GM06990 (cell line): Measurements from ENCODE around the gene CALB2.

ENCODE experiments used
- DNase-seq: peaks from one replicate; pipeline ENCODE4 v3.0.0-alpha.2; 2011; ENCODE audit not compliant: insufficient read length; ENCODE audit errors: extremely low read depth
- H3K27me3 ChIP-seq: replicated peaks from 2 replicates; pipeline ENCODE4 v1.6.0; 2011; ENCODE audit warnings: low read length; ENCODE audit not compliant: control insufficient read depth, insufficient read depth
- H3K36me3 ChIP-seq: 2 replicates; pipeline ENCODE4 v1.5.1; 2011; ENCODE audit warnings: low read length; ENCODE audit not compliant: control insufficient read depth, insufficient read depth
- H3K4me3 ChIP-seq: replicated peaks from 2 replicates; pipeline ENCODE4 v1.5.1; 2011; ENCODE audit warnings: low read depth, mild to moderate bottlenecking, control low read depth, low read length
- TF ChIP-seq, protein P1 (sequence below): IDR thresholded peaks from 2 replicates; pipeline ENCODE4 v1.5.1; 2011; ENCODE audit warnings: low read length, control low read depth, mild to moderate bottlenecking, inconsistent platforms; ENCODE audit not compliant: insufficient read depth, poor library complexity, severe bottlenecking

CALB2 gene

DNA sequence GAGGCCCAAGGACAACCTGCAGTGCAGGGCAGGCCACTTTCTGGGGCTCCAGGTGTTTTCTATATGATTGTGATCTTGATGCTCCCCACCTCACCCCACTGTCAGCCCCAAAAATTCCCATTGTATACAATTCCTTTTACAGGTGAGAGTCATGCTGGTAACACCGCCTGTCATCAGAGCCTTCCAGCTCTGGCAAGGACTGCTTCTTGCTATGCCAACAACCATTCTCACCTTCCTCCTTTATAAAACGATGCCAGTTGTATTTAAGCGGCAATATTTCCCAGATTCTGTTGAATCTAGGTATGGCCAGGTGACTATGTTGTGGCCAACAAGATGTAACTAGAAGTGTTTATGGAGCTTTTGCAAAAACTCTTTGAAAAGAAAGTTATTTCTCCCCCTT, 30.4 kb upstream of the CALB2 start:
- TF ChIP-seq, protein P1, sequence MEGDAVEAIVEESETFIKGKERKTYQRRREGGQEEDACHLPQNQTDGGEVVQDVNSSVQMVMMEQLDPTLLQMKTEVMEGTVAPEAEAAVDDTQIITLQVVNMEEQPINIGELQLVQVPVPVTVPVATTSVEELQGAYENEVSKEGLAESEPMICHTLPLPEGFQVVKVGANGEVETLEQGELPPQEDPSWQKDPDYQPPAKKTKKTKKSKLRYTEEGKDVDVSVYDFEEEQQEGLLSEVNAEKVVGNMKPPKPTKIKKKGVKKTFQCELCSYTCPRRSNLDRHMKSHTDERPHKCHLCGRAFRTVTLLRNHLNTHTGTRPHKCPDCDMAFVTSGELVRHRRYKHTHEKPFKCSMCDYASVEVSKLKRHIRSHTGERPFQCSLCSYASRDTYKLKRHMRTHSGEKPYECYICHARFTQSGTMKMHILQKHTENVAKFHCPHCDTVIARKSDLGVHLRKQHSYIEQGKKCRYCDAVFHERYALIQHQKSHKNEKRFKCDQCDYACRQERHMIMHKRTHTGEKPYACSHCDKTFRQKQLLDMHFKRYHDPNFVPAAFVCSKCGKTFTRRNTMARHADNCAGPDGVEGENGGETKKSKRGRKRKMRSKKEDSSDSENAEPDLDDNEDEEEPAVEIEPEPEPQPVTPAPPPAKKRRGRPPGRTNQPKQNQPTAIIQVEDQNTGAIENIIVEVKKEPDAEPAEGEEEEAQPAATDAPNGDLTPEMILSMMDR = no peak
- Histone ChIP-seq H3K27me3 (no peaks in the 10 kb centered on the region), H3K36me3 (no peaks in the 10 kb centered on the region), H3K4me3 (no peak overlapping the region)
- no peak for DNase-seq

DNA sequence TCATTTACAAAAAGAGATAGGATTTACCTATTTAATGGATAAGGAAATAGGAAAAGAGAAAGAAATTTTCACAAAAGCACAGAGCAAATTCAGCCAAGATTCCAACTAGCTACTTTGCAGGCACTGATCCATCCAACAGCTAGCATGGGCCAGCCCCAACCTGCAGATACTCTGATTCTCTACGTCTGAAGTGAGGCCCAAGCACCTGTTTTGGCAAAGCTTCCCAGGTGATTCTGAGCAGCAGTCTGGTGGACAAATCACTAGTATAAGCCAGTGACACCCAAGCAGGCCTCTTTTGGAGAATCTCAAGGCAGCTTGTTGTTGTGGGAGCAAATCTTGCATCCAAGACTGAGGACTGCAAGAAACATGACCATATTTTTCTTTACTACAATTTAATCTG, 20.9 kb upstream of the CALB2 start:
- DNase-seq = no peak
- Histone ChIP-seq H3K27me3 (no peaks in the 10 kb centered on the region; the same call in 1 of the 2 replicates), H3K36me3 (no peaks in the 10 kb centered on the region), H3K4me3 (no peak overlapping the region)
- TF ChIP-seq, protein P1 = no peak

DNA sequence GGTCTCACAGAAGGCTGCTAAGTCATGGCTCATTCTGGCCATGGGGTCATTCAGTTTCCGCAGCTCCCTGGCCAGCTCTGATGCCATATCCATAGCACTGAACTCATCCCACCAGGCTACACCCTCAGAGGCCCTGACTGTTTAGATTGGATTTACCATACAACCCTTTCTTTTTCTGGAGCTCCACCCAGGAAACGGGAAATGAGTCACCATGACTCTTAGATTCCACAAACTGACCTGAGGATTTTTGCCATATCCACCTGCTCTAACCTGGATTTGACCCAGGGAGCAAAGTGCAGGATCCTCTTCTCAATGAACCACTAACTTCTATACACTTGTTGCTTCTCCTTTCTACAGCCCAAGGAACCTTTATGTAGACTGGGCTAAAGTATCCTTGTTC, 20.3 kb upstream of the CALB2 start:
- TF ChIP-seq, protein P1 = no peak
- no peak overlapping the region for H3K4me3 ChIP-seq
- DNase-seq = no peak
- H3K36me3 ChIP-seq = no peaks in the 10 kb centered on the region
- no peaks in the 10 kb centered on the region; the same call in 1 of the 2 replicates for H3K27me3 ChIP-seq

DNA sequence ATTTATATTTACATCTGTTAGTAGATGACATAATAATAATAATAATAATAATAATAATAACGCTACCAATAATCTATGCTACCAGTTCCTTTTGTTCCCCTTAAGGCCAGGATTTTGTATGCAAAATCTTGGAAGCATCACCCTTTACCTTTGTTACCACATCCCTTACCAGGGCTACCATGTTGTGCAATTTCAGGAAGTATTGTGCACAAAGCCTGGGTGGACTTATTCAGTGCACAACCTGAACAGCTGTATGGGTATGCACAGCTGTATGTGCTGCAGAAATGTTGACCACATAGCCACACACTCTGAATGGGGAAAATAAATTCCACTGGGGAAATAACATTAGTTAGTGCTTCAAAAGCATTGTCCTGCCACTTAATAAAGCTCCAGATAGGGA, 19.9 kb upstream of the CALB2 start:
- H3K27me3 ChIP-seq = no peaks in the 10 kb centered on the region; the same call in 1 of the 2 replicates
- TF ChIP-seq, protein P1 = no peak
- no peak overlapping the region for H3K4me3 ChIP-seq
- DNase-seq = no peak
- no peaks in the 10 kb centered on the region for H3K36me3 ChIP-seq

DNA sequence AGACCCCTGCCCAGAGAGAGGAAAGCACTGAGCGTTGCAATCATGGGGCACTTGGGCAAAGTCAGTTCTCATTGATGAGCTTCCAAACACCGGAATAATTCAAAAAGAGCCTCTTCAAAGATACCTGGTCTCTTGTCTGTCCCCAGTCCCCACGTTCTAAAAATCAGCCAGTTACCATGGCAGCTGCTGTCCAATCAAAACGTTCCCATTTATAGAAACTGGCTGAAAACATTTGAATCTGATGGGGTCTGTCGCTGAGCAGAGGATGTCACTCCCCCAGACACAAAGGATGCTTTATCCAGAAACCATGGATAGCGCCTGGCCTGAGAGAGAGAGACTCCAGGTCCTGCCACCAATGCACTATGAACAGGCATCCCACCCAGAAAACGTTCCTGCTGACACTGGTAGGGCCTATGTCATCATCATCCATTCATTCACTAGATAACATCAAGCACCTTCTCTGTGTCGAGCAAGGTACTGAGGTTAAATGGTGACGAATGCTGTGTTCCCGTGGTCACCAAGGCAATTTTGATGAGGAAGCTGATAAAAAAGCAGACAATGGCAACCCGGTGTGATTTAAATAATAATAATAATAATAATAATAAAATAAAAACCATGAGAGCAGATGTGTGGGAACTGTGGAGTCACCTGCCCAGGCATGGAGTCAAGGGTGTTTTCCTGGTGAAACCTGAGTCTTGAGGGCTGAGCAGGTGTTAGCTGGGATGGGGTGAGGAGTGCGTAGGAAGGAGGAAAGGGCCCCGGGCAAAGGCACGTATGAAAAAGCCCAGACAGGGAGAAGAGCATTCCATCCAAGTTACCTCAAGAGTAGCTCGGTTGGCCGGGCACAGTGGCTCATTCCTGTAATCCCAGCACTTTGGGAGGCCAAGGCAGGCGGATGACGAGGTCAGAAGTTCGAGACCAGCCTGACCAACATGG, 19.0 kb upstream of the CALB2 start:
- no peaks in the 10 kb centered on the region; the same call in 1 of the 2 replicates for H3K27me3 ChIP-seq
- no peak for DNase-seq
- no peak overlapping the region for H3K4me3 ChIP-seq
- TF ChIP-seq, protein P1 = no peak
- no peaks in the 10 kb centered on the region for H3K36me3 ChIP-seq

DNA sequence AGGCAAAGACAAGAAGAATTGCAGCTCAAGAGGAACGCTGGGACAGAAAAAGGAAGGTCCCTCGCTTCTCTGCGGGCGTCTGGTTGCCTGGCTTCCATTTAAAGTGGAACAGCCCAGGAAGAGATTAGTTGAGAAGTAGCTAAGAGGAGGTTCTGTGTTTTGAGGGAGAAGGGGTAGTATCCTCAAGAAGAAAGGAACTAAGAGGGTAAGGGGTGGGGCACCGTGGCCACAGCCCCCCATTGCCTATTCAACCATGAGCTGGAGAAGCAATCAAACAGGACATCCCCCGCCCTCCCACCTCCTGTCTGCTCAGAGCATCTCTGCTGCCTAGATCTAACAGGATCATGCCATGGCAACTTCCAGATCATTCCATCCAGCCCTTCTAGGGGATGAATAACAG, 18.1 kb upstream of the CALB2 start:
- Histone ChIP-seq H3K4me3 (no peak overlapping the region), H3K36me3 (no peaks in the 10 kb centered on the region), H3K27me3 (no peaks in the 10 kb centered on the region; the same call in 1 of the 2 replicates)
- TF ChIP-seq, protein P1 = no peak
- DNase-seq = no peak
